GM19328 (cell line): ENCODE results near the gene NCSTN.
"Not testable (repeated sequence)": the region's sequence is repeated elsewhere in the genome, so short reads cannot be mapped to it uniquely, and the experiment has no call there.

Experiments used
- ATAC-seq: cut with Tn5 transposase; IDR thresholded peaks from one replicate; pipeline ENCODE4 v1.9.1; 2021; ENCODE audit warnings: mild to moderate bottlenecking, moderate library complexity; ENCODE audit not compliant: unreplicated experiment

Gene NCSTN

GRCh38 chr1:160370561-160371345 is 27.6 kb downstream of the NCSTN start:
- no peak for ATAC-seq

GRCh38 chr1:160371346-160371631 is 28.1 kb downstream of the NCSTN start:
- no peak for ATAC-seq

GRCh38 chr1:160371756-160372155 is 28.6 kb downstream of the NCSTN start:
- ATAC-seq = no peak

- ATAC-seq = no peak
Observed at GRCh38 chr1:160373696-160374095, 30.5 kb downstream of the NCSTN start.

- ATAC-seq = no peak
Observed at GRCh38 chr1:160374306-160375110, 31.3 kb downstream of the NCSTN start.

- no peak for ATAC-seq
Observed at GRCh38 chr1:160375788-160376524, 32.8 kb downstream of the NCSTN start.

GRCh38 chr1:160376525-160377131 is 33.4 kb downstream of the NCSTN start:
- ATAC-seq = no peak

GRCh38 chr1:160377585-160378206 is 34.5 kb downstream of the NCSTN start:
- no peak for ATAC-seq

GRCh38 chr1:160384812-160385211 is 41.6 kb downstream of the NCSTN start:
- ATAC-seq = not testable (repeated sequence)

GRCh38 chr1:160388406-160388805 is 45.2 kb downstream of the NCSTN start:
- not testable (repeated sequence) for ATAC-seq

GRCh38 chr1:160394673-160395072 is 51.5 kb downstream of the NCSTN start:
- no peak for ATAC-seq

GRCh38 chr1:160397651-160398050 is 54.5 kb downstream of the NCSTN start:
- no peak for ATAC-seq

GRCh38 chr1:160398823-160399222 is 55.6 kb downstream of the NCSTN start:
- no peak for ATAC-seq

GRCh38 chr1:160399544-160400222 is 56.5 kb downstream of the NCSTN start:
- ATAC-seq = no peak

GRCh38 chr1:160400223-160400645 is 57.1 kb downstream of the NCSTN start, which contains the start of gene VANGL2:
VANGL2 (plus strand) TSS chr1:160400564; CDS start chr1:160415838, 15,274 bp downstream.
- no peak for ATAC-seq

- no peak for ATAC-seq
Observed at GRCh38 chr1:160400646-160401486, 57.7 kb downstream of the NCSTN start.

GRCh38 chr1:160401487-160401805 is 58.3 kb downstream of the NCSTN start:
- no peak for ATAC-seq

GRCh38 chr1:160402001-160402795 is 59.0 kb downstream of the NCSTN start:
- no peak for ATAC-seq
